KMS-11 (cell line): Measurements from ENCODE around the gene MYADM.

Experiments
- H2AFZ ChIP-seq: fragments of 200-600 bp; sonication (generic); 2 replicates; pipeline ENCODE4 v1.6.1; 2016; ENCODE audit warnings: antibody characterized with exemption, mixed run types, low read depth
- H3K27ac ChIP-seq: fragments of 200-600 bp; sonication (generic); 2 replicates; pipeline ENCODE4 v1.6.1; 2016; ENCODE audit warnings: mild to moderate bottlenecking, mixed run types
- H3K27me3 ChIP-seq: fragments of 200-600 bp; sonication (generic); 2 replicates; pipeline ENCODE4 v1.6.1; 2017; ENCODE audit warnings: mild to moderate bottlenecking, low read depth, mixed run types, moderate library complexity; ENCODE audit not compliant: insufficient read depth
- H3K36me3 ChIP-seq: fragments of 200-600 bp; sonication (generic); 2 replicates; pipeline ENCODE4 v1.6.1; 2017; ENCODE audit warnings: mild to moderate bottlenecking, mixed run types; ENCODE audit not compliant: insufficient read depth
- H3K4me1 ChIP-seq: fragments of 200-600 bp; sonication (generic); 2 replicates; pipeline ENCODE4 v1.6.1; 2016; ENCODE audit warnings: mild to moderate bottlenecking, low read depth, mixed run types; ENCODE audit not compliant: poor library complexity, severe bottlenecking
- H3K4me2 ChIP-seq: fragments of 200-600 bp; sonication (generic); 2 replicates; pipeline ENCODE4 v1.7.0; 2016; ENCODE audit warnings: mild to moderate bottlenecking, mixed run types
- H3K4me3 ChIP-seq: fragments of 200-600 bp; sonication (generic); IDR thresholded peaks from 2 replicates; pipeline ENCODE4 v1.6.1; 2017; ENCODE audit warnings: low read depth, low read length, mixed read lengths; ENCODE audit not compliant: insufficient read depth
- H3K79me2 ChIP-seq: fragments of 200-600 bp; sonication (generic); 2 replicates; pipeline ENCODE4 v1.6.1; 2016; ENCODE audit warnings: low read depth, mixed run types; ENCODE audit not compliant: insufficient read depth
- H3K9ac ChIP-seq: fragments of 200-600 bp; sonication (generic); 2 replicates; pipeline ENCODE4 v1.6.1; 2016; ENCODE audit warnings: mild to moderate bottlenecking, mixed run types
- H4K20me1 ChIP-seq: fragments of 200-600 bp; sonication (generic); 2 replicates; pipeline ENCODE4 v1.6.1; 2016; ENCODE audit warnings: mild to moderate bottlenecking, mixed run types; ENCODE audit not compliant: insufficient read depth
- CTCF ChIP-seq: fragments of 200-600 bp; sonication (generic); conservative IDR thresholded peaks from 2 replicates; pipeline ENCODE4 v1.6.1; 2017; ENCODE audit warnings: low read depth, mild to moderate bottlenecking, antibody characterized with exemption, low read length, moderate library complexity, mixed read lengths

Gene MYADM

GRCh38 chr19:53864308-53864836 lies 3.3 kb upstream of the MYADM start:
- TF ChIP-seq CTCF, result no peak
- Histone ChIP-seq H3K27me3 (no peaks in the 10 kb centered on the region; the same call in 1 of the 2 replicates), H3K27ac (no peak overlapping the region), H3K4me3 (no peak overlapping the region), H3K4me1 (no peaks in the 10 kb centered on the region), H3K36me3 (no peaks in the 10 kb centered on the region), H2AFZ (no peak overlapping the region), H4K20me1 (no peaks in the 10 kb centered on the region), H3K4me2 (no peak overlapping the region), H3K9ac (no peak overlapping the region), H3K79me2 (no peaks in the 10 kb centered on the region)

- H3K9ac ChIP-seq, result no peak overlapping the region
- no peaks in the 10 kb centered on the region; the same call in 1 of the 2 replicates for H3K27me3 ChIP-seq
- no peaks in the 10 kb centered on the region for H4K20me1 ChIP-seq
- no peak overlapping the region for H2AFZ ChIP-seq
- H3K27ac ChIP-seq, result no peak overlapping the region
- H3K36me3 ChIP-seq, result no peaks in the 10 kb centered on the region
- no peak for TF ChIP-seq CTCF
- H3K4me3 ChIP-seq, result no peak overlapping the region
- H3K4me1 ChIP-seq, result no peaks in the 10 kb centered on the region
- no peaks in the 10 kb centered on the region for H3K79me2 ChIP-seq
- H3K4me2 ChIP-seq, result no peak overlapping the region
These were observed 2.2 kb upstream of the MYADM start for GRCh38 chr19:53865523-53865917.

GRCh38 chr19:53865918-53866864 lies 1.5 kb upstream of the MYADM start:
- Histone ChIP-seq H2AFZ (no peak overlapping the region), H3K27me3 (no peaks in the 10 kb centered on the region; the same call in 1 of the 2 replicates), H3K4me3 (no peak overlapping the region), H3K27ac (no peak overlapping the region), H3K4me1 (no peaks in the 10 kb centered on the region), H3K36me3 (no peaks in the 10 kb centered on the region), H4K20me1 (no peaks in the 10 kb centered on the region), H3K9ac (no peak overlapping the region), H3K79me2 (no peaks in the 10 kb centered on the region), H3K4me2 (no peak overlapping the region)
- TF ChIP-seq CTCF, result no peak

- no peak for TF ChIP-seq CTCF
- Histone ChIP-seq H3K4me3 (no peak overlapping the region), H3K9ac (no peak overlapping the region), H3K27me3 (no peaks in the 10 kb centered on the region; the same call in 1 of the 2 replicates), H3K4me1 (no peaks in the 10 kb centered on the region), H2AFZ (no peak overlapping the region), H4K20me1 (no peaks in the 10 kb centered on the region), H3K4me2 (no peak overlapping the region), H3K27ac (no peak overlapping the region), H3K79me2 (no peaks in the 10 kb centered on the region), H3K36me3 (no peaks in the 10 kb centered on the region)
These were observed 838 bp upstream of the MYADM start for GRCh38 chr19:53866865-53867224.
